HEK293T (cell line): ENCODE measurements around the gene LHX6.

Experiments
- CTCF ChIA-PET: fragments of 350-600 bp; formaldehyde crosslinking; extraction: SDS; loops from one replicate; lab custom pipeline; 2021; ENCODE audit warnings: antibody characterized with exemption, inconsistent platforms; lab: Yijun Ruan, JAX
- POLR2A ChIA-PET: fragments of 350-600 bp; formaldehyde crosslinking; extraction: SDS; loops from one replicate; lab custom pipeline; 2020; ENCODE audit warnings: antibody characterized with exemption, inconsistent platforms; lab: Yijun Ruan, JAX
- DNase-seq: peaks from one replicate; pipeline ENCODE4 v3.0.0; 2012; ENCODE audit warnings: mixed read lengths; ENCODE audit errors: extremely low spot score
- ARNT ChIP-seq: fragments of 450-650 bp; IDR thresholded peaks from 2 replicates; pipeline ENCODE4 v1.6.1; 2017; ENCODE audit warnings: mild to moderate bottlenecking
- BHLHE40 ChIP-seq: fragments of 450-650 bp; IDR thresholded peaks from 2 replicates; pipeline ENCODE4 v1.6.1; 2016; ENCODE audit warnings: mild to moderate bottlenecking, moderate library complexity, borderline replicate concordance
- CTBP1 ChIP-seq: fragments of 450-650 bp; IDR thresholded peaks from 2 replicates; pipeline ENCODE4 v1.6.1; 2016; ENCODE audit warnings: borderline replicate concordance
- ELF4 ChIP-seq: fragments of 450-650 bp; IDR thresholded peaks from 2 replicates; pipeline ENCODE4 v1.6.1; 2017; ENCODE audit warnings: antibody characterized with exemption
- FOXA1 ChIP-seq: fragments of 450-650 bp; IDR thresholded peaks from 2 replicates; pipeline ENCODE4 v1.6.1; 2016; ENCODE audit warnings: mild to moderate bottlenecking
- FOXK2 ChIP-seq: fragments of 450-650 bp; IDR thresholded peaks from 2 replicates; pipeline ENCODE4 v1.6.1; 2016; ENCODE audit warnings: mild to moderate bottlenecking
- FOXM1 ChIP-seq: fragments of 450-650 bp; IDR thresholded peaks from 2 replicates; pipeline ENCODE4 v1.6.1; 2017; ENCODE audit warnings: mild to moderate bottlenecking, borderline replicate concordance
- HDGF ChIP-seq: fragments of 450-650 bp; IDR thresholded peaks from 2 replicates; pipeline ENCODE4 v1.6.1; 2017; ENCODE audit warnings: antibody characterized with exemption, borderline replicate concordance
- L3MBTL2 ChIP-seq: fragments of 450-650 bp; conservative IDR thresholded peaks from 2 replicates; pipeline ENCODE4 v1.6.1; 2016; ENCODE audit warnings: mild to moderate bottlenecking
- LEF1 ChIP-seq: fragments of 450-650 bp; IDR thresholded peaks from 2 replicates; pipeline ENCODE4 v1.6.1; 2017; ENCODE audit warnings: mild to moderate bottlenecking, borderline replicate concordance
- NFRKB ChIP-seq: fragments of 450-650 bp; IDR thresholded peaks from 2 replicates; pipeline ENCODE4 v1.6.1; 2016; ENCODE audit warnings: mild to moderate bottlenecking, moderate library complexity
- PKNOX1 ChIP-seq: fragments of 450-650 bp; IDR thresholded peaks from 2 replicates; pipeline ENCODE4 v1.6.1; 2016
- SP1 ChIP-seq: fragments of 450-650 bp; IDR thresholded peaks from 2 replicates; pipeline ENCODE4 v1.6.1; 2017
- SUZ12 ChIP-seq: fragments of 450-650 bp; IDR thresholded peaks from 2 replicates; pipeline ENCODE4 v1.6.1; 2016; ENCODE audit warnings: mild to moderate bottlenecking
- TARDBP ChIP-seq: fragments of 450-650 bp; IDR thresholded peaks from 2 replicates; pipeline ENCODE4 v1.6.1; 2016
- ZNF384 ChIP-seq: fragments of 450-650 bp; IDR thresholded peaks from 2 replicates; pipeline ENCODE4 v1.6.1; 2016

The LHX6 gene

GRCh38 chr9:122248448-122248865 is 19.7 kb upstream of the LHX6 start:
- TF ChIP-seq SP1 (no peak), PKNOX1 (no peak), ZNF384 (no peak), CTBP1 (no peak)
- POLR2A ChIA-PET: no interaction called here
- DNase-seq: no peak
- CTCF ChIA-PET: no interaction called here

- DNase-seq: no peak
- no peak for TF ChIP-seq PKNOX1
- POLR2A ChIA-PET: no interaction called here
- CTCF ChIA-PET: interaction anchor here (0.7 kb wide), 1 partner anchor 122 kb away, joined by 3 read pairs; no protein-coding TSS in a partner anchor
These were observed 17.9 kb upstream of the LHX6 start for GRCh38 chr9:122246666-122247065.

GRCh38 chr9:122244349-122244748 is 15.6 kb upstream of the LHX6 start:
- CTCF ChIA-PET: no interaction called here
- POLR2A ChIA-PET: no interaction called here
- DNase-seq: no peak
- no peak for TF ChIP-seq SP1
- no peak for TF ChIP-seq NFRKB
- TF ChIP-seq BHLHE40: no peak
- TF ChIP-seq HDGF: no peak
- no peak for TF ChIP-seq L3MBTL2
- no peak for TF ChIP-seq FOXM1
- no peak for TF ChIP-seq TARDBP
- no peak for TF ChIP-seq PKNOX1
- no peak for TF ChIP-seq ELF4
- TF ChIP-seq ARNT: no peak

- ChIA-PET CTCF (interaction anchor here (0.6 kb wide), 1 partner anchor 780 kb away, joined by 3 read pairs; no protein-coding TSS in a partner anchor), POLR2A (no interaction called here)
- DNase-seq: no peak
- TF ChIP-seq SP1 (no peak), NFRKB (no peak), FOXA1 (no peak)
These were observed 11.0 kb upstream of the LHX6 start for GRCh38 chr9:122239722-122240121.

- TF ChIP-seq NFRKB: no peak
- TF ChIP-seq FOXK2: no peak
- TF ChIP-seq CTBP1: no peak
- TF ChIP-seq FOXA1: no peak
- no peak for TF ChIP-seq ZNF384
- no peak for TF ChIP-seq SP1
- TF ChIP-seq ARNT: no peak
- TF ChIP-seq FOXM1: no peak
- no peak for TF ChIP-seq TARDBP
- no peak for TF ChIP-seq BHLHE40
- POLR2A ChIA-PET: no interaction called here
- DNase-seq: no peak
- CTCF ChIA-PET: no interaction called here
These were observed 7.9 kb upstream of the LHX6 start for GRCh38 chr9:122236681-122237080.

- TF ChIP-seq ARNT (no peak), PKNOX1 (no peak), CTBP1 (no peak), FOXM1 (no peak), SUZ12 (no peak), L3MBTL2 (no peak), SP1 (no peak)
- DNase-seq: no peak
- CTCF ChIA-PET: no interaction called here
- POLR2A ChIA-PET: no interaction called here
These were observed 5.4 kb upstream of the LHX6 start for GRCh38 chr9:122234022-122234748.

- DNase-seq: no peak
- CTCF ChIA-PET: no interaction called here
- no peak for TF ChIP-seq PKNOX1
- TF ChIP-seq ZNF384: no peak
- no peak for TF ChIP-seq HDGF
- no peak for TF ChIP-seq TARDBP
- TF ChIP-seq NFRKB: no peak
- no peak for TF ChIP-seq SP1
- TF ChIP-seq LEF1: no peak
- TF ChIP-seq ARNT: no peak
- TF ChIP-seq FOXK2: no peak
- TF ChIP-seq SUZ12: no peak
- TF ChIP-seq L3MBTL2: no peak
- POLR2A ChIA-PET: no interaction called here
These were observed 4.1 kb upstream of the LHX6 start for GRCh38 chr9:122232796-122233306.
